ENCODE measurements around the gene OR4D1. TPM values are rescaled to one million over a fixed set of nuclear protein-coding genes. Genes with fewer than 3 reads are reported as not detected.

The OR4D1 gene
- total RNA-seq, 1 donor from 2014 or later: not detected

- no peak overlapping the region for H3K4me3 Mint-ChIP-seq
- no peaks in the 10 kb centered on the region for H3K36me3 Mint-ChIP-seq
- H3K9me3 Mint-ChIP-seq: no peaks in the 10 kb centered on the region
- H3K27ac Mint-ChIP-seq: no peak overlapping the region
- peaks cover 62% of the 10 kb centered on the region for H3K27me3 Mint-ChIP-seq
- DNase-seq (ENCODE audit: extremely low spot score, unreplicated experiment): no peak
- no peaks in the 10 kb centered on the region for H3K4me1 Mint-ChIP-seq (ENCODE audit: unreplicated experiment)
- no peak for TF ChIP-seq CTCF (conservative IDR thresholded peaks at IDR 0.05)
Measured at GRCh38 chr17:58193641-58194255, 45.6 kb downstream of the OR4D1 start.

- Mint-ChIP-seq H3K27me3 (peaks cover 61% of the 10 kb centered on the region), H3K27ac (no peak overlapping the region), H3K4me1 (ENCODE audit: unreplicated experiment) (no peaks in the 10 kb centered on the region), H3K36me3 (no peaks in the 10 kb centered on the region), H3K4me3 (no peak overlapping the region), H3K9me3 (no peaks in the 10 kb centered on the region)
- no peak for DNase-seq (ENCODE audit: extremely low spot score, unreplicated experiment)
- no peak for TF ChIP-seq CTCF (conservative IDR thresholded peaks at IDR 0.05)
Measured at GRCh38 chr17:58195518-58196123, 47.4 kb downstream of the OR4D1 start.

- Mint-ChIP-seq H3K27ac (no peak overlapping the region), H3K4me1 (ENCODE audit: unreplicated experiment) (no peaks in the 10 kb centered on the region), H3K4me3 (no peak overlapping the region), H3K27me3 (peaks cover 55% of the 10 kb centered on the region), H3K9me3 (no peaks in the 10 kb centered on the region), H3K36me3 (no peaks in the 10 kb centered on the region)
- DNase-seq (ENCODE audit: extremely low spot score, unreplicated experiment): no peak
- TF ChIP-seq CTCF (conservative IDR thresholded peaks at IDR 0.05): no peak
Measured at GRCh38 chr17:58196610-58197009, 48.4 kb downstream of the OR4D1 start.

- H3K4me3 Mint-ChIP-seq: no peak overlapping the region
- no peaks in the 10 kb centered on the region for H3K36me3 Mint-ChIP-seq
- H3K27ac Mint-ChIP-seq: no peak overlapping the region
- TF ChIP-seq CTCF (conservative IDR thresholded peaks at IDR 0.05): peak; percentile 77
- DNase-seq (ENCODE audit: extremely low spot score, unreplicated experiment): no peak
- peaks cover 40% of the 10 kb centered on the region for H3K27me3 Mint-ChIP-seq
- H3K4me1 Mint-ChIP-seq (ENCODE audit: unreplicated experiment): no peaks in the 10 kb centered on the region
- H3K9me3 Mint-ChIP-seq: no peaks in the 10 kb centered on the region
Measured at GRCh38 chr17:58200024-58200633, 51.9 kb downstream of the OR4D1 start.

- H3K4me1 Mint-ChIP-seq (ENCODE audit: unreplicated experiment): no peaks in the 10 kb centered on the region
- H3K27ac Mint-ChIP-seq: no peak overlapping the region
- DNase-seq (ENCODE audit: extremely low spot score, unreplicated experiment): no peak
- no peaks in the 10 kb centered on the region for H3K36me3 Mint-ChIP-seq
- H3K9me3 Mint-ChIP-seq: no peaks in the 10 kb centered on the region
- TF ChIP-seq CTCF (conservative IDR thresholded peaks at IDR 0.05): no peak
- no peak overlapping the region for H3K4me3 Mint-ChIP-seq
- peaks cover 22% of the 10 kb centered on the region for H3K27me3 Mint-ChIP-seq
Measured at GRCh38 chr17:58202859-58203258, 54.7 kb downstream of the OR4D1 start.
